ENCODE measurements around the gene SYNE2. TPM values are rescaled to one million over a fixed set of nuclear protein-coding genes. Genes with fewer than 3 reads are reported as not detected.

Gene SYNE2
- total and polyA plus RNA-seq, 2 of the 8 experiments (the other 6 are each of a cell fraction or from before 2014, with no cell fraction given) = 32.6 to 46.1 TPM

GRCh38 chr14:64255756-64256155, 403.0 kb downstream of the SYNE2 start (continued):
- TF ChIP-seq CHD7 (IDR thresholded peaks at IDR 0.05; ENCODE audit: insufficient replicate concordance, low read length) = no peak
- TF ChIP-seq JUN (IDR thresholded peaks at IDR 0.05; ENCODE audit: low read depth, low read length) = no peak
- no peak for TF ChIP-seq EGR1 (IDR thresholded peaks at IDR 0.05; ENCODE audit: borderline replicate concordance, low read depth, low read length)
- TF ChIP-seq MAFK (IDR thresholded peaks at IDR 0.05; ENCODE audit: low read depth, low read length) = no peak

Data from H1 (cell line).